ENCODE measurements around the gene MMP19.
"Not testable (repeated sequence)": the region's sequence is repeated elsewhere in the genome, so short reads cannot be mapped to it uniquely, and the experiment has no call there.

The MMP19 gene

GRCh38 chr12:55839345-55840140 is 3.2 kb downstream of the MMP19 start:
- Histone ChIP-seq H3K9me3 (ENCODE audit: low read length) (no peaks in the 10 kb centered on the region), H3K9ac (ENCODE audit: low read length) (no peak overlapping the region), H2AFZ (ENCODE audit: low read length) (no peak overlapping the region), H3K27me3 (ENCODE audit: insufficient read depth, low read length) (no peaks in the 10 kb centered on the region), H3K27ac (ENCODE audit: low read depth, low read length, poor library complexity, severe bottlenecking) (no peak overlapping the region), H3K36me3 (ENCODE audit: insufficient read depth, low read length) (no peaks in the 10 kb centered on the region; the same call in 1 of the 2 replicates), H3K9me2 (ENCODE audit: low read depth, low read length) (no peaks in the 10 kb centered on the region), H3K4me3 (ENCODE audit: low read depth, low read length, poor library complexity, severe bottlenecking) (no peak overlapping the region), H3F3A (ENCODE audit: insufficient read depth, low read length) (no peaks in the 10 kb centered on the region), H3K4me2 (ENCODE audit: low read length) (no peak overlapping the region), H3K4me1 (ENCODE audit: insufficient read depth, low read length, severe bottlenecking) (no peaks in the 10 kb centered on the region), H3K79me2 (ENCODE audit: insufficient read depth, low read length) (no peaks in the 10 kb centered on the region), H4K20me1 (ENCODE audit: insufficient read depth, low read length) (no peaks in the 10 kb centered on the region)
- no peak for TF ChIP-seq CTCF (IDR thresholded peaks at IDR 0.05; ENCODE audit: low read length)

GRCh38 chr12:55838361-55838760 is 4.4 kb downstream of the MMP19 start:
- Histone ChIP-seq H3K4me2 (ENCODE audit: low read length) (no peak overlapping the region), H3K9me2 (ENCODE audit: low read depth, low read length) (no peaks in the 10 kb centered on the region), H3K9me3 (ENCODE audit: low read length) (no peaks in the 10 kb centered on the region), H3K79me2 (ENCODE audit: insufficient read depth, low read length) (no peaks in the 10 kb centered on the region), H2AFZ (ENCODE audit: low read length) (no peak overlapping the region), H3K9ac (ENCODE audit: low read length) (no peak overlapping the region), H3K36me3 (ENCODE audit: insufficient read depth, low read length) (no peaks in the 10 kb centered on the region; the same call in 1 of the 2 replicates), H3K27ac (ENCODE audit: low read depth, low read length, poor library complexity, severe bottlenecking) (no peak overlapping the region), H4K20me1 (ENCODE audit: insufficient read depth, low read length) (no peaks in the 10 kb centered on the region), H3K27me3 (ENCODE audit: insufficient read depth, low read length) (no peaks in the 10 kb centered on the region), H3F3A (ENCODE audit: insufficient read depth, low read length) (no peaks in the 10 kb centered on the region), H3K4me3 (ENCODE audit: low read depth, low read length, poor library complexity, severe bottlenecking) (no peak overlapping the region), H3K4me1 (ENCODE audit: insufficient read depth, low read length, severe bottlenecking) (no peaks in the 10 kb centered on the region)
- no peak for TF ChIP-seq CTCF (IDR thresholded peaks at IDR 0.05; ENCODE audit: low read length)

DNA sequence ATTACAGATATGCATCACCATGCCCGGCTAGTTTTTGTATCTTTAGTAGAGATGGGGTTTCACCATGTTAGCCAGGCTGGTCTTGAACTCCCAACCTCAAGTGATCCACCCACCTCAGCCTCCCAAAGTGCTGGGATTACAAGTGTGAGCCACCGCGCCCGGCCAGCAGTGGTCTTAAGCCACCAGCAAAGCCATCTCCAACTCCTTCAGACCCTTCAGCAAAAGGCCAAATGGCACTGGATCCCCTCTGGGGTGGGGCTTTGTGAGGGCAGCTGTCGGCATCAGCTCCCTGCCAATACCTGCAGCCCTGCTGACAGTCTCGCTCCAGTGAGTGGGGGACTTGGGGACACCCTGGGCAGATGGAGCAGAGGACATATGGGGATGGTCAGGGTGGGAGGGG is 8.3 kb downstream of the MMP19 start:
- H3K36me3 ChIP-seq (ENCODE audit: insufficient read depth, low read length); H4K20me1 ChIP-seq (ENCODE audit: insufficient read depth, low read length); H3K4me3 ChIP-seq (ENCODE audit: low read depth, low read length, poor library complexity, severe bottlenecking); H3F3A ChIP-seq (ENCODE audit: insufficient read depth, low read length); H3K27ac ChIP-seq (ENCODE audit: low read depth, low read length, poor library complexity, severe bottlenecking); H3K9me3 ChIP-seq (ENCODE audit: low read length); H3K27me3 ChIP-seq (ENCODE audit: insufficient read depth, low read length); H3K79me2 ChIP-seq (ENCODE audit: insufficient read depth, low read length); H2AFZ ChIP-seq (ENCODE audit: low read length); H3K9ac ChIP-seq (ENCODE audit: low read length); H3K4me2 ChIP-seq (ENCODE audit: low read length); H3K9me2 ChIP-seq (ENCODE audit: low read depth, low read length): not testable (repeated sequence)
- peaks cover 13% of the 10 kb centered on the region for H3K4me1 ChIP-seq (ENCODE audit: insufficient read depth, low read length, severe bottlenecking)

DNA sequence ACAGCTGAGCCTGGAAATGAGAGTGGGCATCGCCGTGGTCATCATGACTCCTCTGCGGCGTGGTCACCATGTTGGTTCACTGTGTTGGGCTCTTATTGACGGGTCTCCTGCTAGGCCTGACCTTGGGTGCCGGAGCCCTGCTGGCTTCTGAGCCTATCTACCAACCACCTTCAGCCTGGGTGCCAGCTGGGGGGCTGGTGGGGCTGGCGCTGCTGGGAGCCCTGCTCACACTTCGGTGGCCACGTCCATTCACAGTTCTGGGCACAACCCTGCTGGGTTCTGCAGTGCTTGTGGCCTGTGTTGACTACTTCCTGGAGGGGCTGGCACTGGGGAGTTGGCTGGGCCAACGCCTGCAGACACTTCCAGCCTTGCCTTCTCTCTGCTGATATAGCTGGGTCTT is 9.7 kb downstream of the MMP19 start:
- peaks cover 4% of the 10 kb centered on the region; the same call in 1 of the 2 replicates for H3K36me3 ChIP-seq (ENCODE audit: insufficient read depth, low read length)
- no peaks in the 10 kb centered on the region for H4K20me1 ChIP-seq (ENCODE audit: insufficient read depth, low read length)
- no peak overlapping the region for H3K9ac ChIP-seq (ENCODE audit: low read length)
- no peaks in the 10 kb centered on the region for H3K9me3 ChIP-seq (ENCODE audit: low read length)
- H3K27ac ChIP-seq (ENCODE audit: low read depth, low read length, poor library complexity, severe bottlenecking), result no peak overlapping the region
- H3K9me2 ChIP-seq (ENCODE audit: low read depth, low read length), result no peaks in the 10 kb centered on the region
- peaks cover 22% of the 10 kb centered on the region for H3K4me1 ChIP-seq (ENCODE audit: insufficient read depth, low read length, severe bottlenecking)
- no peaks in the 10 kb centered on the region for H3K27me3 ChIP-seq (ENCODE audit: insufficient read depth, low read length)
- H3K4me3 ChIP-seq (ENCODE audit: low read depth, low read length, poor library complexity, severe bottlenecking), result no peak overlapping the region
- no peaks in the 10 kb centered on the region for H3F3A ChIP-seq (ENCODE audit: insufficient read depth, low read length)
- no peak overlapping the region for H3K4me2 ChIP-seq (ENCODE audit: low read length)
- H3K79me2 ChIP-seq (ENCODE audit: insufficient read depth, low read length), result peaks cover 6% of the 10 kb centered on the region
- no peak overlapping the region for H2AFZ ChIP-seq (ENCODE audit: low read length)
- TF ChIP-seq EZH2 (IDR thresholded peaks at IDR 0.05; ENCODE audit: borderline replicate concordance, low read length) (no peak), CTCF (IDR thresholded peaks at IDR 0.05; ENCODE audit: low read length) (no peak)
